ENCODE data around the gene ZSCAN21. TPM values are rescaled to one million over a fixed set of nuclear protein-coding genes. Genes with fewer than 3 reads are reported as not detected.

ZSCAN21 gene
- total RNA-seq, 1 donor from 2014 or later = 18.5 TPM

GRCh38 chr7:100080907-100081534 lies 31.4 kb downstream of the ZSCAN21 start:
- peaks cover 29% of the 10 kb centered on the region for H3K36me3 Mint-ChIP-seq (ENCODE audit: low read depth, unreplicated experiment)
- H3K27me3 Mint-ChIP-seq (ENCODE audit: unreplicated experiment) = peaks cover 29% of the 10 kb centered on the region
- no peaks in the 10 kb centered on the region for H3K9me3 Mint-ChIP-seq (ENCODE audit: unreplicated experiment)
- H3K4me1 Mint-ChIP-seq (ENCODE audit: unreplicated experiment) = peaks cover 22% of the 10 kb centered on the region
- DNase-seq (ENCODE audit: low spot score) = no peak
- H3K4me3 Mint-ChIP-seq (ENCODE audit: unreplicated experiment) = peak overlapping the region; percentile 96
- H3K27ac Mint-ChIP-seq (ENCODE audit: unreplicated experiment) = peak overlapping the region; percentile 95
- no peak for TF ChIP-seq CTCF (IDR thresholded peaks at IDR 0.05; ENCODE audit: unreplicated experiment)

- H3K4me1 Mint-ChIP-seq (ENCODE audit: unreplicated experiment) = peaks cover 22% of the 10 kb centered on the region
- peaks cover 28% of the 10 kb centered on the region for H3K27me3 Mint-ChIP-seq (ENCODE audit: unreplicated experiment)
- TF ChIP-seq CTCF (IDR thresholded peaks at IDR 0.05; ENCODE audit: unreplicated experiment) = peak; percentile 98
- peak within 1 kb of the TSS; percentile 98 for H3K27ac Mint-ChIP-seq (ENCODE audit: unreplicated experiment)
- H3K36me3 Mint-ChIP-seq (ENCODE audit: low read depth, unreplicated experiment) = peaks cover 23% of the 10 kb centered on the region
- peak within 1 kb of the TSS; percentile 96 for H3K4me3 Mint-ChIP-seq (ENCODE audit: unreplicated experiment)
- no peaks in the 10 kb centered on the region for H3K9me3 Mint-ChIP-seq (ENCODE audit: unreplicated experiment)
- DNase-seq (ENCODE audit: low spot score) = peak; percentile 99
Observed at GRCh38 chr7:100081535-100082102, 32.0 kb downstream of the ZSCAN21 start, which contains the start of gene ZNF3. Gene ZNF3 (minus strand): TSS chr7:100081723. CDS start chr7:100077357, 4,366 bp downstream.

GRCh38 chr7:100082978-100083377 lies 33.4 kb downstream of the ZSCAN21 start:
- no peak for TF ChIP-seq CTCF (IDR thresholded peaks at IDR 0.05; ENCODE audit: unreplicated experiment)
- DNase-seq (ENCODE audit: low spot score) = no peak
- H3K27ac Mint-ChIP-seq (ENCODE audit: unreplicated experiment) = peak overlapping the region; percentile 98
- H3K36me3 Mint-ChIP-seq (ENCODE audit: low read depth, unreplicated experiment) = peaks cover 15% of the 10 kb centered on the region
- peak overlapping the region; percentile 92 for H3K4me3 Mint-ChIP-seq (ENCODE audit: unreplicated experiment)
- no peaks in the 10 kb centered on the region for H3K9me3 Mint-ChIP-seq (ENCODE audit: unreplicated experiment)
- peaks cover 28% of the 10 kb centered on the region for H3K4me1 Mint-ChIP-seq (ENCODE audit: unreplicated experiment)
- H3K27me3 Mint-ChIP-seq (ENCODE audit: unreplicated experiment) = peaks cover 28% of the 10 kb centered on the region

- Mint-ChIP-seq H3K9me3 (ENCODE audit: unreplicated experiment) (no peaks in the 10 kb centered on the region), H3K36me3 (ENCODE audit: low read depth, unreplicated experiment) (peaks cover 12% of the 10 kb centered on the region), H3K27me3 (ENCODE audit: unreplicated experiment) (peaks cover 17% of the 10 kb centered on the region), H3K4me1 (ENCODE audit: unreplicated experiment) (peaks cover 32% of the 10 kb centered on the region), H3K4me3 (ENCODE audit: unreplicated experiment) (no peak overlapping the region), H3K27ac (ENCODE audit: unreplicated experiment) (no peak overlapping the region)
- DNase-seq (ENCODE audit: low spot score) = no peak
- no peak for TF ChIP-seq CTCF (IDR thresholded peaks at IDR 0.05; ENCODE audit: unreplicated experiment)
Observed at GRCh38 chr7:100085515-100085914, 35.9 kb downstream of the ZSCAN21 start.

All from endothelial cell (in vitro differentiated cells).